Liver (tissue), 9 donors: ENCODE data around the gene TOB1. TPM values are rescaled to one million over a fixed set of nuclear protein-coding genes. Genes with fewer than 3 reads are reported as not detected.

Experiments used
- DNase-seq: peaks from one replicate; pipeline ENCODE4 v3.0.0-alpha.2; 2017; ENCODE audit warnings: low spot score
- H3K27ac ChIP-seq, 2 donors: one replicate each; pipeline ENCODE4 v1.7.0; 2013; ENCODE audit warnings: inconsistent platforms in 2 of 2, low read length in 2 of 2, control low read depth in 1 of 2, low read depth in 1 of 2, mild to moderate bottlenecking in 1 of 2
- H3K27me3 ChIP-seq, 4 donors: one replicate each; pipeline versions ENCODE4 v1.6.1 to v1.7.0; 2013; ENCODE audit warnings: low read length in 3 of 4, inconsistent platforms in 1 of 4, mild to moderate bottlenecking in 1 of 4, moderate library complexity in 1 of 4; ENCODE audit not compliant: control insufficient read depth in 4 of 4, insufficient read depth in 4 of 4
- H3K36me3 ChIP-seq, 4 donors: one replicate each; pipeline versions ENCODE4 v1.6.1 to v1.7.0; 2013; ENCODE audit warnings: low read length in 3 of 4, mild to moderate bottlenecking in 3 of 4, low read depth in 1 of 4, moderate library complexity in 1 of 4; ENCODE audit not compliant: control insufficient read depth in 4 of 4, insufficient read depth in 3 of 4
- H3K4me1 ChIP-seq, 4 donors: one replicate each; pipeline versions ENCODE4 v1.6.1 to v1.7.0; 2013; ENCODE audit warnings: low read length in 3 of 4, mild to moderate bottlenecking in 3 of 4, moderate library complexity in 1 of 4; ENCODE audit not compliant: control insufficient read depth in 4 of 4, insufficient read depth in 4 of 4
- H3K4me3 ChIP-seq, 3 donors: one replicate each; pipeline versions ENCODE4 v1.6.1 to v1.7.0; 2013; ENCODE audit warnings: low read length in 3 of 3, control low read depth in 1 of 3, low read depth in 1 of 3, mild to moderate bottlenecking in 1 of 3
- H3K9ac ChIP-seq, 2 donors: one replicate each; pipeline ENCODE4 v1.7.0; 2013; ENCODE audit warnings: low read length in 2 of 2, mild to moderate bottlenecking in 2 of 2, moderate library complexity in 2 of 2, control low read depth in 1 of 2, low read depth in 1 of 2
- H3K9me3 ChIP-seq, 4 donors: one replicate each; pipeline versions ENCODE4 v1.6.1 to v1.7.0; 2013; ENCODE audit warnings: low read length in 3 of 4; ENCODE audit not compliant: control insufficient read depth in 4 of 4
- EGR1 ChIP-seq, 2 donors: IDR thresholded peaks; 2 replicates each; pipeline ENCODE4 v1.6.1; 2016 to 2018; ENCODE audit warnings: antibody characterized with exemption in 2 of 2, low read depth in 2 of 2
- FOXA1 ChIP-seq: IDR thresholded peaks from 2 replicates; pipeline ENCODE4 v1.6.1; 2016; ENCODE audit warnings: antibody characterized with exemption
- FOXA2 ChIP-seq: IDR thresholded peaks from 2 replicates; pipeline ENCODE4 v1.6.1; 2016; ENCODE audit warnings: antibody characterized with exemption
- GABPA ChIP-seq, 2 donors: IDR thresholded peaks in 1 of 2; conservative IDR thresholded peaks in 1 of 2; 2 replicates each; pipeline ENCODE4 v1.6.1; 2016; ENCODE audit warnings: antibody characterized with exemption in 2 of 2, mild to moderate bottlenecking in 1 of 2, moderate library complexity in 1 of 2
- HNF4A ChIP-seq, 2 donors: conservative IDR thresholded peaks; 2 replicates each; pipeline ENCODE4 v1.6.1; 2016; ENCODE audit warnings: antibody characterized with exemption in 2 of 2, mild to moderate bottlenecking in 2 of 2
- HNF4G ChIP-seq: IDR thresholded peaks from 2 replicates; pipeline ENCODE4 v1.6.1; 2016; ENCODE audit warnings: antibody characterized with exemption
- JUND ChIP-seq, 2 donors: IDR thresholded peaks; 2 replicates each; pipeline ENCODE4 v1.6.1; 2016; ENCODE audit warnings: antibody characterized with exemption in 2 of 2
- NR2F2 ChIP-seq: IDR thresholded peaks from 2 replicates; pipeline ENCODE4 v1.6.1; 2016; ENCODE audit warnings: antibody characterized with exemption
- RAD21 ChIP-seq, 2 donors: IDR thresholded peaks; 2 replicates each; pipeline ENCODE4 v1.6.1; 2016; ENCODE audit warnings: antibody characterized with exemption in 2 of 2, mild to moderate bottlenecking in 2 of 2
- REST ChIP-seq: IDR thresholded peaks from 2 replicates; pipeline ENCODE4 v1.6.1; 2016; ENCODE audit warnings: antibody characterized with exemption, mild to moderate bottlenecking
- RXRA ChIP-seq, 2 donors: IDR thresholded peaks; 2 replicates each; pipeline ENCODE4 v1.6.1; 2017 to 2018; ENCODE audit warnings: antibody characterized with exemption in 2 of 2, mild to moderate bottlenecking in 1 of 2
- SP1 ChIP-seq: IDR thresholded peaks from 2 replicates; pipeline ENCODE4 v1.6.1; 2018; ENCODE audit warnings: antibody characterized with exemption, mild to moderate bottlenecking
- TAF1 ChIP-seq: conservative IDR thresholded peaks from 2 replicates; pipeline ENCODE4 v1.6.1; 2016; ENCODE audit warnings: antibody characterized with exemption, mild to moderate bottlenecking
- YY1 ChIP-seq: IDR thresholded peaks from 2 replicates; pipeline ENCODE4 v1.6.1; 2016; ENCODE audit warnings: antibody characterized with exemption, mild to moderate bottlenecking
- ZBTB33 ChIP-seq: IDR thresholded peaks from 2 replicates; pipeline ENCODE4 v1.6.1; 2016; ENCODE audit warnings: antibody characterized with exemption
- WGBS: extraction: QIAGEN DNeasy Blood & Tissue Kit; methylation state at CpG from one replicate; pipeline ENCODE4 v1.1.7; 2013; 5-methylcytosine and 5-hydroxymethylcytosine counted together
- polyA plus RNA-seq, 2 donors: library from polyadenylated mRNA; stranded (reverse) in 1 of 2; unstranded in 1 of 2; fragments of 200-250 nt in 1 of 2; fragments of >200 nt in 1 of 2; fragmentation: Nextera tagmentation in 1 of 2; extraction: Ambion mirVana in 1 of 2; gene quantifications; one replicate each; pipeline versions ENCODE4 v1.2.1 to v1.2.3, GENCODE V29; 2013 to 2015
- total RNA-seq, 2 donors: library from RNA; depleted of rRNA; stranded (reverse); fragments of >200 nt; gene quantifications; one replicate each; pipeline ENCODE4 v1.2.3, GENCODE V29; 2014
- TF ChIP-seq, protein P1 (sequence below): IDR thresholded peaks from 2 replicates; pipeline ENCODE4 v1.6.1; 2016; ENCODE audit warnings: antibody characterized with exemption
- TF ChIP-seq, protein P2 (sequence below): fragments of 150-350 bp; IDR thresholded peaks from 2 replicates; pipeline ENCODE4 v1.5.1; 2017; ENCODE audit warnings: improper control_type of control experiment, low read depth, low read length; ENCODE audit not compliant: missing input control
- donor health status: healthy.
- donor health status: healthy.
- donor health status: healthy.
- donor health status: healthy.
- donor health status: healthy.

TOB1 gene
- total and polyA plus RNA-seq, 4 donors, result 10.2 to 132 (median 37.8) TPM

GRCh38 chr17:50853781-50854180 lies 12.4 kb downstream of the TOB1 start:
- H3K9me3 ChIP-seq, result no peaks in the 10 kb centered on the region
- H3K27ac ChIP-seq, result peak overlapping the region; percentile 86 to 92
- H3K27me3 ChIP-seq, result no peaks in the 10 kb centered on the region
- TF ChIP-seq GABPA (IDR thresholded peaks at IDR 0.05 in 1 of 2, conservative IDR thresholded peaks at IDR 0.05 in 1 of 2), result no peak
- no peak for TF ChIP-seq YY1
- TF ChIP-seq ZBTB33, result no peak
- no peak for TF ChIP-seq JUND (IDR thresholded peaks at IDR 0.05)
- TF ChIP-seq, protein P1, sequence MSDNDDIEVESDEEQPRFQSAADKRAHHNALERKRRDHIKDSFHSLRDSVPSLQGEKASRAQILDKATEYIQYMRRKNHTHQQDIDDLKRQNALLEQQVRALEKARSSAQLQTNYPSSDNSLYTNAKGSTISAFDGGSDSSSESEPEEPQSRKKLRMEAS, result no peak
- TF ChIP-seq TAF1, result no peak
- TF ChIP-seq RXRA (IDR thresholded peaks at IDR 0.05), result no peak
- TF ChIP-seq, protein P2, sequence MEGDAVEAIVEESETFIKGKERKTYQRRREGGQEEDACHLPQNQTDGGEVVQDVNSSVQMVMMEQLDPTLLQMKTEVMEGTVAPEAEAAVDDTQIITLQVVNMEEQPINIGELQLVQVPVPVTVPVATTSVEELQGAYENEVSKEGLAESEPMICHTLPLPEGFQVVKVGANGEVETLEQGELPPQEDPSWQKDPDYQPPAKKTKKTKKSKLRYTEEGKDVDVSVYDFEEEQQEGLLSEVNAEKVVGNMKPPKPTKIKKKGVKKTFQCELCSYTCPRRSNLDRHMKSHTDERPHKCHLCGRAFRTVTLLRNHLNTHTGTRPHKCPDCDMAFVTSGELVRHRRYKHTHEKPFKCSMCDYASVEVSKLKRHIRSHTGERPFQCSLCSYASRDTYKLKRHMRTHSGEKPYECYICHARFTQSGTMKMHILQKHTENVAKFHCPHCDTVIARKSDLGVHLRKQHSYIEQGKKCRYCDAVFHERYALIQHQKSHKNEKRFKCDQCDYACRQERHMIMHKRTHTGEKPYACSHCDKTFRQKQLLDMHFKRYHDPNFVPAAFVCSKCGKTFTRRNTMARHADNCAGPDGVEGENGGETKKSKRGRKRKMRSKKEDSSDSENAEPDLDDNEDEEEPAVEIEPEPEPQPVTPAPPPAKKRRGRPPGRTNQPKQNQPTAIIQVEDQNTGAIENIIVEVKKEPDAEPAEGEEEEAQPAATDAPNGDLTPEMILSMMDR, result no peak
- no peak for TF ChIP-seq SP1
- no peak for TF ChIP-seq REST
- no peak for TF ChIP-seq RAD21 (IDR thresholded peaks at IDR 0.05)
- TF ChIP-seq NR2F2, result no peak
- no peak for TF ChIP-seq HNF4A (conservative IDR thresholded peaks at IDR 0.05)
- no peak for TF ChIP-seq FOXA2
- TF ChIP-seq FOXA1, result no peak
- TF ChIP-seq HNF4G, result no peak
- H3K4me3 ChIP-seq, result no peak overlapping the region
- 75% methylated on average over 6 of the region's 6 CpGs for WGBS
- H3K9ac ChIP-seq, result peak overlapping the region in 1 of 2 donors; percentile 85
- H3K4me1 ChIP-seq, result peaks cover 4 to 47% (median 38%) of the 10 kb centered on the region in 4 donors
- no peak for DNase-seq
- H3K36me3 ChIP-seq, result no peaks in the 10 kb centered on the region

DNA sequence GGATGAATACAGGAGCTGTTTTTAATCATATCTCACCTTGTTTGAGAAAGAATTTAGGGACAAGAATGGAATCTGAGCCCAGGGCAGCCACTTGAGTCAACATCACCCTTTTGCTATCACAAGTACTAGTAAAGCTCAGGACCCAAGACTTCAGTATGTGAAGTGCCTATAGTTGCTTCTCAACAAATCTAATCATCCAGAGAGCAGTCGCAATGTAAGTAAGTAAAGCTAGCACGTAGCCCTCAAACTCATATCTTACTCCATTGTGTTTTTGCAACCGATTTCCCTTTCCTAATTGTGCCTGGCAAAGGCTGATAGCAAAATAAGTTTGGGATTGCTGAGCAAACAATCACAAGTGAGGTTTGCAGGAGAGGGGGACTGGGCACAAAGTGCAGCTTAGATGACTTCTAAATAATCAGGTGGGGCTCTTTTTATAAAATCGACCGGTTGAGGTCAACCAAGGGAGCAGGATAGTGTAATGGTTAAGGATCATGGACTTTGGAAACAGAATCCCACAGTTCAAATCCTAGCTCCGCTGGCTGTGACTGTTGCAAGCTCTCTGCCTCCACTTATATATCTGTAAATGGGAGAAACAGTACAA lies 13.0 kb downstream of the TOB1 start:
- peak overlapping the region in 1 of 2 donors; percentile 98 for H3K9ac ChIP-seq
- WGBS, result 26% methylated on average over 6 of the region's 6 CpGs
- H3K4me1 ChIP-seq, result peaks cover 4 to 47% (median 38%) of the 10 kb centered on the region in 4 donors
- no peaks in the 10 kb centered on the region for H3K9me3 ChIP-seq
- no peaks in the 10 kb centered on the region for H3K27me3 ChIP-seq
- H3K4me3 ChIP-seq, result peak overlapping the region in 1 of 3 donors; percentile 12
- peak overlapping the region; percentile 86 to 92 for H3K27ac ChIP-seq
- DNase-seq, result no peak
- H3K36me3 ChIP-seq, result no peaks in the 10 kb centered on the region
- TF ChIP-seq RXRA (IDR thresholded peaks at IDR 0.05) (peak; percentile 97 to 99), REST (peak; percentile 78), YY1 (peak; percentile 82), HNF4A (conservative IDR thresholded peaks at IDR 0.05) (peak; percentile 98 to 99), ZBTB33 (peak; percentile 84), RAD21 (IDR thresholded peaks at IDR 0.05) (peak; percentile 66 to 74), JUND (IDR thresholded peaks at IDR 0.05) (peak; percentile 65 to 76), HNF4G (peak; percentile 87), TAF1 (no peak), FOXA2 (peak; percentile 26), FOXA1 (no peak), EGR1 (IDR thresholded peaks at IDR 0.05; ENCODE audit: low read depth in 2 of 2) (peak in 1 of 2 donors; percentile 49)
- TF ChIP-seq, protein P1, result peak; percentile 77
